Panc1 (cell line): ENCODE results near the gene CAPZA2. TPM values are rescaled to one million over a fixed set of nuclear protein-coding genes. Genes with fewer than 3 reads are reported as not detected.

Experiments
- ATAC-seq: fragments of 200-7000 bp; cut with Tn5 transposase; 2 replicates; pipeline ENCODE4 v1.9.1; 2020; ENCODE audit warnings: mild to moderate bottlenecking, moderate library complexity
- BruUV-seq: library from RNA; stranded (reverse); fragments of 400-500 nt; replicated peaks from 2 replicates; lab custom pipeline; 2021; lab: Mats Ljungman, UMichigan
- CTCF ChIA-PET: fragments of 300-600 bp; sonication (Branson Sonifier 250); formaldehyde crosslinking; loops from one replicate; lab custom pipeline; 2022; ENCODE audit warnings: antibody characterized with exemption; lab: Charles Lee
- POLR2A ChIA-PET: fragments of 300-600 bp; sonication (Branson Sonifier 250); formaldehyde crosslinking; loops from one replicate; lab custom pipeline; 2022; ENCODE audit warnings: antibody characterized with exemption; lab: Charles Lee
- DNase-seq: peaks from one replicate; pipeline ENCODE4 v3.0.0-alpha.2; 2010; ENCODE audit warnings: low read depth, low spot score
- H3K27ac ChIP-seq: 2 replicates; pipeline ENCODE4 v1.5.1; 2011; ENCODE audit warnings: mild to moderate bottlenecking, low read length, inconsistent platforms
- H3K27me3 ChIP-seq: fragments of 200-500 bp; sonication (Bioruptor generic); 2 replicates; pipeline ENCODE4 v1.6.0; 2014; ENCODE audit warnings: low read length, inconsistent platforms; ENCODE audit not compliant: control insufficient read depth, insufficient read depth
- H3K36me3 ChIP-seq: fragments of 200-500 bp; sonication (Bioruptor generic); 2 replicates; pipeline ENCODE4 v1.5.1; 2014; ENCODE audit warnings: inconsistent platforms, mild to moderate bottlenecking, low read length, moderate library complexity; ENCODE audit not compliant: control insufficient read depth, insufficient read depth
- H3K4me1 ChIP-seq: 2 replicates; pipeline ENCODE4 v1.5.1; 2011; ENCODE audit warnings: inconsistent platforms, mild to moderate bottlenecking, low read length, moderate library complexity; ENCODE audit not compliant: control insufficient read depth, insufficient read depth
- H3K4me3 ChIP-seq, 2 experiments: 2 replicates each; pipeline ENCODE4 v1.5.1; 2011 to 2012; ENCODE audit warnings: low read depth in 2 of 2, low read length in 2 of 2, mild to moderate bottlenecking in 2 of 2, inconsistent platforms in 1 of 2, moderate library complexity in 1 of 2
- H3K9me3 ChIP-seq: fragments of 200-500 bp; sonication (Bioruptor generic); 2 replicates; pipeline ENCODE4 v1.5.1; 2014; ENCODE audit warnings: low read depth, mild to moderate bottlenecking, inconsistent platforms, low read length, moderate library complexity; ENCODE audit not compliant: control insufficient read depth, insufficient read depth
- CTCF ChIP-seq: fragments of 450-650 bp; IDR thresholded peaks from 2 replicates; pipeline ENCODE4 v1.5.1; 2017; ENCODE audit warnings: mild to moderate bottlenecking
- POLR2AphosphoS5 ChIP-seq: IDR thresholded peaks from 2 replicates; pipeline ENCODE4 v1.6.1; 2012; ENCODE audit warnings: mild to moderate bottlenecking, low read depth, low read length, moderate library complexity
- SIN3A ChIP-seq: IDR thresholded peaks from 2 replicates; pipeline ENCODE4 v1.6.1; 2012; ENCODE audit warnings: low read depth, mild to moderate bottlenecking, low read length, moderate library complexity, borderline replicate concordance; ENCODE audit not compliant: insufficient read depth
- TCF7L2 ChIP-seq: IDR thresholded peaks from 2 replicates; pipeline ENCODE4 v1.6.1; 2011; ENCODE audit warnings: mild to moderate bottlenecking, low read depth, low read length, inconsistent platforms
- in situ Hi-C: cut with HindIII; loops from 2 replicates; pipeline ENCODE4 v1.10.0; 2016; ENCODE audit warnings: low sequenced_read_pairs, low pct_unique_long_range_greater_than_20kb
- intact Hi-C: fragments of 100-400 bp; cut with micrococcal nuclease; formaldehyde crosslinking; loops from one replicate; pipeline ENCODE4 v1.10.0; 2022; ENCODE audit not compliant: unreplicated experiment
- total RNA-seq: library from RNA; stranded (reverse); gene quantifications from one replicate; pipeline ENCODE4 v1.2.1, GENCODE V29; 2021; ENCODE audit not compliant: unreplicated experiment
- TF ChIP-seq, protein P1 (sequence below), 2 experiments: IDR thresholded peaks; 2 replicates each; pipeline ENCODE4 v1.6.1; 2011 to 2012; ENCODE audit warnings: low read depth in 2 of 2, control low read depth in 1 of 2, low read length in 1 of 2, mild to moderate bottlenecking in 1 of 2, moderate library complexity in 1 of 2; ENCODE audit not compliant: insufficient read depth in 1 of 2

CAPZA2 gene
- total RNA-seq, 1 experiment from 2014 or later, result 195 TPM

GRCh38 chr7:116955801-116956476, 93.6 kb downstream of the CAPZA2 start:
- H3K4me3 ChIP-seq, result no peak overlapping the region
- ChIA-PET CTCF (no interaction called here), POLR2A (interaction anchor here (0.5 kb wide), 1 partner anchor 34 kb away, joined by 4 read pairs; no protein-coding TSS in a partner anchor)
- in situ Hi-C loops (no loop called here), intact Hi-C loops (no loop called here)
- H3K9me3 ChIP-seq, result no peaks in the 10 kb centered on the region
- DNase-seq (no peak), ATAC-seq (no peak)
- peak overlapping the region; percentile 48 for H3K27ac ChIP-seq
- no peaks in the 10 kb centered on the region for H3K27me3 ChIP-seq
- H3K36me3 ChIP-seq, result no peaks in the 10 kb centered on the region; the same call in 1 of the 2 replicates
- H3K4me1 ChIP-seq, result peaks cover 38% of the 10 kb centered on the region
- BruUV-seq, result no TSS peak
- no peak for TF ChIP-seq CTCF
- TF ChIP-seq, protein P1, sequence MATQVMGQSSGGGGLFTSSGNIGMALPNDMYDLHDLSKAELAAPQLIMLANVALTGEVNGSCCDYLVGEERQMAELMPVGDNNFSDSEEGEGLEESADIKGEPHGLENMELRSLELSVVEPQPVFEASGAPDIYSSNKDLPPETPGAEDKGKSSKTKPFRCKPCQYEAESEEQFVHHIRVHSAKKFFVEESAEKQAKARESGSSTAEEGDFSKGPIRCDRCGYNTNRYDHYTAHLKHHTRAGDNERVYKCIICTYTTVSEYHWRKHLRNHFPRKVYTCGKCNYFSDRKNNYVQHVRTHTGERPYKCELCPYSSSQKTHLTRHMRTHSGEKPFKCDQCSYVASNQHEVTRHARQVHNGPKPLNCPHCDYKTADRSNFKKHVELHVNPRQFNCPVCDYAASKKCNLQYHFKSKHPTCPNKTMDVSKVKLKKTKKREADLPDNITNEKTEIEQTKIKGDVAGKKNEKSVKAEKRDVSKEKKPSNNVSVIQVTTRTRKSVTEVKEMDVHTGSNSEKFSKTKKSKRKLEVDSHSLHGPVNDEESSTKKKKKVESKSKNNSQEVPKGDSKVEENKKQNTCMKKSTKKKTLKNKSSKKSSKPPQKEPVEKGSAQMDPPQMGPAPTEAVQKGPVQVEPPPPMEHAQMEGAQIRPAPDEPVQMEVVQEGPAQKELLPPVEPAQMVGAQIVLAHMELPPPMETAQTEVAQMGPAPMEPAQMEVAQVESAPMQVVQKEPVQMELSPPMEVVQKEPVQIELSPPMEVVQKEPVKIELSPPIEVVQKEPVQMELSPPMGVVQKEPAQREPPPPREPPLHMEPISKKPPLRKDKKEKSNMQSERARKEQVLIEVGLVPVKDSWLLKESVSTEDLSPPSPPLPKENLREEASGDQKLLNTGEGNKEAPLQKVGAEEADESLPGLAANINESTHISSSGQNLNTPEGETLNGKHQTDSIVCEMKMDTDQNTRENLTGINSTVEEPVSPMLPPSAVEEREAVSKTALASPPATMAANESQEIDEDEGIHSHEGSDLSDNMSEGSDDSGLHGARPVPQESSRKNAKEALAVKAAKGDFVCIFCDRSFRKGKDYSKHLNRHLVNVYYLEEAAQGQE (IDR thresholded peaks at IDR 0.05; ENCODE audit: insufficient read depth in 1 of 2, low read depth in 2 of 2, low read length in 1 of 2), result no peak
- no peak for TF ChIP-seq TCF7L2
- no peak for TF ChIP-seq POLR2AphosphoS5

DNA sequence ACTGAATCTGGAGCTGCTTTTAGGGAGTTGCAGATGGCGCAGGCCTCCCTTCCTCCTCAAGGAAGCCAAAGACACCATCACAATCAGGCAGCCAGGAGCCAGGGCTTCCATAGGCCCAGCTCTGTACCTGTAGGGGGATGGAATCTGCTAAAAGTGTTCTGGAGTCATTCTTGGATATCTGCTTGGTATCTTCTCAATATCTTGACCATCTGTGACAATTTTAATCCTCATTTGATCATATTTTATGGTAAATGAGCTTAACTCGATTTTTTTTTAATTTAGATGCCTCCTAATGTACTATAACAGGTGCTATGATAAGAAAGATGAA, 94.1 kb downstream of the CAPZA2 start:
- H3K4me3 ChIP-seq, result no peak overlapping the region
- DNase-seq (no peak), ATAC-seq (no peak)
- ChIA-PET CTCF (no interaction called here), POLR2A (interaction anchor here (0.7 kb wide), 1 partner anchor 83 kb away, joined by 7 read pairs; no protein-coding TSS in a partner anchor)
- TF ChIP-seq SIN3A (no peak), POLR2AphosphoS5 (no peak), CTCF (no peak), TCF7L2 (no peak)
- TF ChIP-seq, protein P1 (IDR thresholded peaks at IDR 0.05; ENCODE audit: insufficient read depth in 1 of 2, low read depth in 2 of 2, low read length in 1 of 2), result no peak
- intact Hi-C loops, result no loop called here
- in situ Hi-C loops, result no loop called here
- H3K4me1 ChIP-seq, result peaks cover 33% of the 10 kb centered on the region
- no peaks in the 10 kb centered on the region; the same call in 1 of the 2 replicates for H3K36me3 ChIP-seq
- H3K9me3 ChIP-seq, result no peaks in the 10 kb centered on the region
- no peaks in the 10 kb centered on the region for H3K27me3 ChIP-seq
- H3K27ac ChIP-seq, result no peak overlapping the region; the same call in 1 of the 2 replicates
- BruUV-seq, result no TSS peak
